CD4-positive, alpha-beta T cell treated with Interleukin-12 subunit alpha and Interleukin-12 subunit beta, for 1 hour (primary cell): ENCODE data around the gene FABP7.

Experiments used
- DNase-seq: peaks from one replicate; pipeline ENCODE4 v3.0.0-alpha.2; 2020

Gene FABP7

DNA sequence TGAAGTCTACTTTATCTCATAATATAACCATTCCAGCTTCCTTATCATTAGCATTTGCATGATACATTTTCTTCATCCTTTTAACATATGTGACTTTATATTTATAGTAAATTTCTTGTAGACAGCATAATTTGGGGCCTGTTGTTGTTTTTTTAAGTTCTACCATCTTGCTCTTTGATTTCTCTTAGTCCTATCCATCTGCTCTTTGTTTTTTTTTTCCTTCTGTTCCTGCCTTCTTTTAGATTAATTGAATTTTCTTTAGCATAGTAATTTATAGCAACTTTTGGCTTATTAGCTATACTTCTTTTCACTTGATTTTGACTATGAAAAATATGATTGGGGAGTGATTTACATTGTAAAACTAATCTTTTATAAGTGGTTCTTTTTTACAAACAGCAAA, 19.2 kb upstream of the FABP7 start:
- DNase-seq: no peak

DNA sequence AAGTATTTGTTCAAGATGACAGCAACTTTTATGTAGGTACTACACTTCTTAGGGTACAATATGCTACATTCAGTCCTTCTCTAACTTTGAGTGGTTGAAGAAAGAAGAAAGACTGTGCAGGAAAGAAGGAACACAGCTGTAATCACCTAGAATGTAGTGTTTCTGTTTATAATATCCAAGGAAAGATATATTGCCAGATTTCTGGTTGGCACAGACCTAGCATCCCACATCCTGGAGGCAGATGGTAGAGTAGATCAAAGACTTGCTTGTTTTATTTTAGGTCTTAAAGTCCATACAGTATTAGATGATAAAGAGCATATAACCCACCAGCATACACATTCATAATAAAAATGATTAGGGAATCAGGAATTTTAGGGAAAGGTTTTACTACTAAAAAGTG, 13.3 kb upstream of the FABP7 start:
- DNase-seq: no peak

DNA sequence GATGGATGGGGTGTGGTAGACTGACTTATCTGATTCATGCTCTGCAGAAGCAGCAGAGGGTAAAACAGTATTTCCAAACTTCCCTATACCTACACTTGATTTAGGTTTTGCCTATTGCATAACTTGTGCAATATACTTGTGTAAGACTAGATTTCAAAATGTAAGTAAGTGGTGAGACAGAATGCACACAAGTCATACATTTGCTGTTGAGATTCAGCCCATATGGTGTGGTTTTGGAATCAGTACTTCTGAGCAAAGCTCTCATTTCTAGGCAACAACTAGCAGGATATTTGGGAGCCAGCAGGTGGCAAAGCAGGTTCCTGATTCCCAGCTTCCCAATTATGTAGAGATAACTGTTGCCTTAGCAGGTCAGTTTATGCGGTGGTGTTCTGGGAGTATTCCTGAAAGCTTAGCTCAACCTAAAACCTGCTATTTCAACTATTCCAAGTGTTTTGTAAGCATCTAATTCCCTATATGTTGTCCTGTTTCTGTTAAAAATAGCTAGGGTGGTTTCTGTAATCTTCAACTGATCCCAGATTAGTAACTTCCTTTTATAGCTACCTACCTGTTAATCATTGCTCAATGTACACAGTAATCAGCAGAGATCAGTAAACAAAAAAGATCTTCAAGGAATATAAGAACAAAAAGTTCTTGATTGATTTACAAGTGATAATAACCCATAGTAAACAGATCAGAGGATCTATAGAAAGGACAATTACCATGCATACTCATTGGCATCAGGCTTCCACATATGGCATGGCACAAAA, 8.5 kb upstream of the FABP7 start:
- no peak for DNase-seq

DNA sequence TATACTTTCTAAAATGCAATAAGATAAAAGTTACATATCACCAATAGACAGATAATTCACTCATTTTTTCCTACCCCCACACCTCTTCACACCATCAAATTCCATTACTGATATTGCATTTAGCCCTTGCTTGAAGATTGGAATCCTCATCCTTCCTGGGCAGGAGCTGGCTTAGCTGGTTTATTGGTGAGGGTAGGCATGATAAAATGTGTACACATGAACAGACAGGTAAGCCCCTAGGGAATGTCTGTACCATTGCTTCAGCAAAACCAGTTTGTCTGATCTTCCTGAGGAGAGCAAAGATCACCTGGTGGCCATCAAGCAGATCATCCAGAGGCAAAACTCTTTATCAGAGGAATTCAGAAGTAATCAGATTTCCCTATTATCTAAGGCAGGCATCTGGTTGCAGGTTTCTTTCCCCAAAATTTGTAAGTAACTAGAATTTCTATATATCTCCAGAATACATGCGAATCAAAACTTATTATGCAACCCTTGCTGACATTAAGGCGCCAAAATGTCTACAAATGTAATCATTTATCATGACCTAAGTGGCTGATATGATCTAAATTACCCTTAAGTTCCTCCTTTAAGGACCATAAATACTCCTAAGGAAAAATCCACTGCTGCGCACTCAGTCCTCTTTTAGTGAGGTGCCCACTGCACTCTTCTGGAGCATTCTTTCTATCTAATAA, 6.6 kb upstream of the FABP7 start:
- no peak for DNase-seq

DNA sequence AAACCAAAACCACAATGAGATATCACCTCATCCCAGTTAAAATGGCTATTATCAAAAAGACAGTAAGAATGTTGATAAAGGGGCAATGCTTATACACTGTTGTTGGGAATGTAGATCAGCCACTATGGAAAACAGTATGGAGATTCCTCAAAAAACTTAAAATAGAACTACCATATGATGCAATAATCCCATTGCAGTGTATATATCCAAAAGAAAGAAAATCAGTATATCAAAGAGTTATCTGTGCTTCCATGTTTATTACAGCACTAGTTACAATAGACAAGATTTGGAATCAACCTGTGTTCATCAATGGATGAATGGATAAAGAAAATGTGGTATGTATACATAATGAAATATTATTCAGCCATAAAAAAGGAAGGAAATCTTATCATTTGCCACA, 3.5 kb upstream of the FABP7 start:
- DNase-seq: no peak

DNA sequence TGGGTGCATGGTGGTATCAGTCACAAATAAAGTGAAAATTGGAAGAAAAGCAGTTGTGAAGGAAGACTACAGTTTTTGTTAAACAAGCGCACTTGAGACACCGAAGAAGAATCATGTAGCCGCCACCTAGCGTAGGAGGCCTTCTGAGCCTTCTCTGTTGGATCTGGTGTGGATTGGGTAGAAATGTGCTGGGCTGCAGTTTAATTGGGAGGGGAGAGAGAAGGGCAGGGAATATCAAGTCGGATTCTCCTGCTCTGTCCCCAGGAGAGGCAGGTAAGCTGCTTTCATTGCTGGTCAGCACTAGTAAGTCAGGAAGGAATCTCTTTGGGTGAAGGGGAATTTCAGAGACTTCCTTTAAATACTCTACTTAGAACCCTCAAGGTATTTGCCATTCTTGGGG, 1.2 kb upstream of the FABP7 start:
- DNase-seq: no peak

DNA sequence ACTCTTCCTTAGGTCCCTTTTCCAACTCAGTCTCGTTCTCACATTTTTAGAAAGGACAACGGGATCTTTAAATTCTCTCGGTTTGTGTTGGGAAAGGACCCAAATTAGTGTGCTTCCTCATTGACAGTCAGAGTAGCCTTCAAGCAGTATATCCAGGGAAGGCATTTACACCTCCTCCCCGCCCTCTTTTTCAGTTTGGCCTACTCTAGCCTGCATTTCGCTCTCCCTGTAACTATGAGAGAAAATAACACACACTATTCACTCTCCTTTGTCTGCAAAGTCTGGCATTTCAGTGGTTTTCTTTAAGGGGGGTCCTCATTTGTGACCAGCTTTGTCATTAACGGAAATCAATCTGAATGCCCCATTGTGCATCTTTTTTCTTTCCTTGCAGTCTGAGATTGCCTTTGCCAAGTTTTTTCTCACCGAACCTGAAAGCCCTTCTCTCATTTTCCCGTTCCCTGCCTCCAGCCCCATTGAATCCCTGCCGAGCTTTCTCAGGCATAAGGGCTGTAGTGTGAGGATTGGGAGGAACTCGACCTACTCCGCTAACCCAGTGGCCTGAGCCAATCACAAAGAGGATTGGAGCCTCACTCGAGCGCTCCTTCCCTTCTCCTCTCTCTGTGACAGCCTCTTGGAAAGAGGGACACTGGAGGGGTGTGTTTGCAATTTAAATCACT, 393 bp upstream of the FABP7 start:
- DNase-seq: no peak

DNA sequence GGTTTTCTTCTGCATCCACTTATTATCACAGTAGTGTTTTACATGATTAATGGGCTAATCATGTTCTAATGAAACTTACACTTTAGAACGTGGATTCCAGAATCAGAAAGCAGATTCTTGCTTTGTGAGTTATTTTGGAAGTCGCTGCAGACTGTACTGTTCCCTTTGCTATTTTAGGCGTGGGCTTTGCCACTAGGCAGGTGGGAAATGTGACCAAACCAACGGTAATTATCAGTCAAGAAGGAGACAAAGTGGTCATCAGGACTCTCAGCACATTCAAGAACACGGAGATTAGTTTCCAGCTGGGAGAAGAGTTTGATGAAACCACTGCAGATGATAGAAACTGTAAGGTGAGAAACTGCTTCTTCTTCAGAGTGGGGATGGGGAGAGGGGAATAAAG, 598 bp downstream of the FABP7 start:
- no peak for DNase-seq

DNA sequence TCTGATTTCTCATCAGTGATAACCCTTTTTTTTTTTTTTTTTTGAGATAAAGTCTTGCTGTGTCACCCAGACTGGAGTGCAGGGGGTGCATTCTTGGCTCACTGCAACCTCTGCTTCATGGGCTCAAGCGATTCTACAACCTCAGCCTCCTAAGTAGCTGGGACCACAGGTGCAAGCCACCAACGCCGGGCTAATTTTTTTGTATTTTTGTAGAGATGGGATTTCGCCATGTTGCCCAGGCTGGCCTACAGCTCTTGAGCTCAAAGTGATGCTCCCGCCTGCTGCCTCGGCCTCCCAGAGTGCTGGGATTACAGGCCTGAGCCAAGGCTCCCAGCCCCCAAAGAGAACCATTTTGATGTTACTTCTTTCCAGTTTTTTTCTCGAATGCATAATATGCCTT, 2.2 kb downstream of the FABP7 start:
- no peak for DNase-seq

DNA sequence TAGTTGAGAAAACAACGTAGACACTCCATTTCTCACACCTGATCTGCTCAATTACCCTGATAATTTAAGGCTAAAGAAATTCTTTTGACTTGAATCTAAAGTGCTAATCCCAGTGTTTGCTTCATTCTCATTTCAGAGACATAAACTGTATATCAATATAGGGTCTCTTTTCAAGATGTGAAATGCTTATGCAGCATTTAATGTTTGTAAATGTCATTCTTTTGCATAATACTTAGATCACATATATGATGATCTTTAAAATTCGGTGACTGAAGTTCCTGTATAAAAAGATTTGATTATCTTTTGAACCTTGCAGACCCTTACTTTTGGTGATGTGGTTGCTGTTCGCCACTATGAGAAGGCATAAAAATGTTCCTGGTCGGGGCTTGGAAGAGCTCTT, 3.9 kb downstream of the FABP7 start:
- DNase-seq: no peak

DNA sequence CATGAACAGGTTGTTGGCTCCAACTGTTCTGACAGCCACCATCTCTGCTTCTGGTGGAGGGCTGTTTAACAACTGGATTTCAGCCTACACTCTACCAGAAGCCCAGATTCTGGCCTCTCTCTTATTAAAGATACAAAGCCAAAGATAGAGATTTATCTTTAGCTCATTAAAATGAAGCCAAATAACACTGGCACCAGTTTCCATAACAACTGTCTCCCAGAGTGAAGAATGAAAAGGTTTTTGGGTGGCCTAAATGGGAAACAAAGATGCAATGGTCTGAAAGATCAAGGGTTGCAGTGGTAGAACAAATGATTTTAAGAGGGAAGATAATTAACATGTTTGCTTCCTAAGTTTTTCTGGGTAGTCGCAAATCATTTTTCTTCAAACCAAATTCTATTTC, 6.4 kb downstream of the FABP7 start:
- DNase-seq: no peak

DNA sequence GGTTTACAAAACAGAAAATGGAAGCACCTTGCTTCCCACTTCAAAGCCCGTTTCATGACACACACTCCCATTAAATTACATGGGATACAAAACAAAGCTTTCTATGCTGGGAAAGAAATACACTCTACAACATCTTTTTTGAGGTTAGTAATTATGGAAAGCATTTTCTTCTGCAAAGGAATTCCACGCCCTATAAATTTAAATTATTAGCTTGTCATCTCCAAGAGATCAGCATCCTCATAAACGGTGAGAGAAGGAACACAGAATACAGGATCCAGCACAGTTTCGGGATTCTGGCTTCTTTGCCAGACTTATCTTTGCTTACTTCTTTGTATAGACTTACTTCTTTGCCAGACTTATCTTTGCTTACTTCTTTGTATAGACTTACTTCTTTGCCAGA, 8.2 kb downstream of the FABP7 start:
- no peak for DNase-seq

DNA sequence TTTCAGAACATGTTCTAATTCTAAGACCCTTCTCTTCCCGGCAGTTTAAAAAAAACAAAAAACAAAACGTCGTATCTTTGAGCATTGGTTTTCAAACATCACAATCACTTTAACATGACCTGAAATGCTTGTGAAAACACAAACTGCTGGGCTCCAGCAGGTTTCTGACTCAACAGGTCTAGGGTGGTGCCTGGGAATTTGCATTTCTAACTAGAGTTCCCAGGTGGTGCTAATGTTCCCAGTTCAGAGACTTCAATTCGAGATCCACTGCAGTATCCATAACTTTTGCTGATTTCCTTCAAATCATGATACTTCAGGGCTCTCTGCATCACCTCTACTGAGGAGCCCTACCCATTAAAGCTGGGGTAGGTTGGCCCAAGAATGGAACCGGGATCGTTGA, 8.7 kb downstream of the FABP7 start:
- DNase-seq: no peak

DNA sequence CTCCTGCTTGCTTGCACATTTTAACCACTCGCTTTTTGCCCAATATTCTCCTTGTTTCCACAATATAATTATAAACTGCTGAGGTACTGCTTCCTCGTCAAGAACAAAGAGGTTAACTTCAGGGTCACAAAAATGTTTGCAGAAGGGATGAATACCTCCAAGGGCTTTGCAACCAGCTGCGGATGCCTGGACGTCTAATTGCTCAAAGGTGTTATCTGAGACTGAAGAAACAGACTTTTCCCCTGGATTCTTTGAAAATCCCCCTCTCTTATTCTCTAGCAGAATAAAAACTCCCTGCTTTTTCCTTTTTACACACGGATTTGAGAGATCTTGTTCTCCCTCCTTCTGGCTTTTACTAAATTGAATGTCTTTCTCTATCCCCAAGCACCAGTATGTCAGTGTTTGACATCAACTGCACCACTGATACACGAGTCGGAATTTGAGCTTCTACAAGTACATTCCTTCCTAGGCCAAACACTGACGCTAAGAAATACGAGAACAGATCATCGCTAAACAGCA, 9.2 kb downstream of the FABP7 start:
- DNase-seq: no peak

DNA sequence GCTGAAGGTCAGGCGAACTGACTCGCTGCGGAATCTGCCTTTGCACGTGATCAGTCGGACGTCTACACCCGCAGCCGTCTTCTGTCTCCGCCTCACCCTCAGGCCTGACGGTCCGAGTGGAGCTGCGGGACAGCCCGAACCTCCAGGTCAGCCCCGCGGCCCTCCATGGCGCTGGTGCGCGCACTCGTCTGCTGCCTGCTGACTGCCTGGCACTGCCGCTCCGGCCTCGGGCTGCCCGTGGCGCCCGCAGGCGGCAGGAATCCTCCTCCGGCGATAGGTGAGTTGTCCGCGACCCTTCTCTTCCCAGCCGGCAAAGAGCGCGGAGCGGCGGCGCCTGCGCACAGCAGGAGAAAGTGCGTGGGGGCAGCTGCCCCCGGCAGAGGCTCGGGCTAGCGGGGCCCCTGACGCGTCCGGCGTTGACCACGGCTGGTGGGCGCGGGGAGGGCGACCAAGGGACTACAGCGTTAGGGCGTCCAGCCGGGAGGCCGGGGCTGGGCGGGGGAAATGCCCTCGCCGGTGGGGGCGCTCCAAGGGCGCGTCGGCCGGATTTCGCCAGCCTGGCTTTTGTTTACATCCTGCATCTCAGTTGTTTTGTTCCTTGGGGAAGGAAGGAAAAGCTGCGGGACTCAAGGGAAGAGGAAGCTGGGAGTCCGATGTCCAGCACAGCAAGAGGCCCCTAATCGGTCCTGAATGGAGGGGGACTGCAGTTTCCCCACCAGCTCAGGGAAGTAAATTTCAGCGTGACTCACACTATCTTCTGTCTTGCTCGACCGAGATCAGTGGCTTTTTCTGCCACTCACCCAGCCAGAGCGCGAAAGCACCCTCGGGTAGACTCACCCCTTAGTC, 9.9 kb downstream of the FABP7 start, which contains the start of gene SMPDL3A:
Gene SMPDL3A (plus strand): TSS at position 77 of the 846 bp plus-strand sequence. CDS start 89 bp downstream, at position 166.
- no peak for DNase-seq

DNA sequence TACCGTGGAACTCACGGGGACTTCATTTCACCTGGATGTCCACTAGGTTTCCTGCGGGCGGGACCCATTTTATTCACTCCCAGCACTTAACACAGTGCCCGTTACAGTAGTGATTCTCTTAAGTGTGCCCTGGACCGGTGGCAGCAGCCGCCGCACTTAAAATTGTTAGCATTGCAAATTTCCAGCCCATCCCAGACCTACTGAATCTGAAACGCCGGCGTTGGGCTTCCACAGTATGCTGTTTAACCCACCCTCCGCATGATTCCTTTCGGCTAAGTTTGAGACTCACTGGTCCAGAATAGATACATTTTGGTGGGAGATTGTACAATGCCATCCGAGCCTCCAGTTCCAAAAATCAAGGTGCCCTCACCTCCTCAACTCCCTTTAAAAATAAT, 10.5 kb downstream of the FABP7 start:
- no peak for DNase-seq

DNA sequence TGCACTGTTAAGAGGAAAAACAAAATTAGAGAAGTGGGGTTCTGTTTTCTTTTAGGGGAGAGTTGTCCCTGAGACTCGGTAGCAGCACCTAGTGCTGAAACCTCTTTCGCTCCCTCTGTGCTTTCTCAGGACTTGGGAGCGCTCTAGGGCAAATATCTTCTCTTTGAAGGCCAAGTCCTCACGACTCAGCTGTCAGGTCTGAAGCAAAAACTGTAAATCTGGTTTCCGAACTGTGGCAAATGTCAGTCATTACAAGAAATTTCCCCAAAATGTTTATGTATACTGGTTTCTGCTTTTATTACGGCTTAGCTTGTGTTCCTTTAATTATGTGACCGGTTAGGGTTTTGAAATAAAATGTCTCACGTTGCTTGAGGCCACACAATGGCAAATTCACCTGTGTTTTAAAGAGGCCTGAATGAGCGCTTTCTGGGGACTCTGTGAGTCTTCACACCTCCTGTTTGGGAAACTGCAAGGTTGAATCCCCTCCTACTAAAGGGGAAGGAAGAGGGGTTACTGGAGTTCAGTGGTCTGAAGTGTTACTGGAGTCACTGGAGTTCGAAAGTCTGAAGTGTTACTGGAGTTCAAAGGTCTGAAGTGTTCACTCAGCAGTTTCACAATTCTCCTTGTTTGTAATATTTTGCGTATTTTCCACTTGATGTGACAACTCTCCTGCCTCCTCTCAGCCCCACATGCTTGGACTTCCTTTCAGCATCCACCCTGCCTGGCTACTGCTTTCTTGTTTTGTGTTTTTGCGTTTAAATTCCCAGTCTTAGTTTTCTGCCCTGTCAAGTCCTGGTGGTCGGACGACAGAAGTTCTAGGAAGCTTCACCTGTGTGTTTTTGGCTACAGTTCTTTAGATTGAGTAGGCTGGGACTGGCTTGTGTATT, 11.2 kb downstream of the FABP7 start:
- DNase-seq: no peak

DNA sequence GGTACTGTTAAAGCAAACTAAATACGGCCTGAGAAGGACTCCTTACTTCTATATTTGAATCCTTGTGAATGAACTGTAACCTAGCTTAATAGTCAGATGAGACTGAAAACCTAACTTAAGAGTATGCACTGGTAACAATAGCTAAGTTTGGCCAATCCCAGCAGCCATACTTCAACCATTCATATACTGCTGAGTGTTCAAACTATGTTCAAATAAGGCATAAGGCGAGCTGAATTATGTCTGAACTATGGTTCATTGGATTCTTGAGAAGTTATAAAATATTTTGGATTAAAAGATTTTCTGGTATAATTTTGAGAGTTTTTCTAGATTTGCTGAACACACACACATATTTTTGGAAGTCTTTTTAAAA, 11.8 kb downstream of the FABP7 start:
- no peak for DNase-seq

DNA sequence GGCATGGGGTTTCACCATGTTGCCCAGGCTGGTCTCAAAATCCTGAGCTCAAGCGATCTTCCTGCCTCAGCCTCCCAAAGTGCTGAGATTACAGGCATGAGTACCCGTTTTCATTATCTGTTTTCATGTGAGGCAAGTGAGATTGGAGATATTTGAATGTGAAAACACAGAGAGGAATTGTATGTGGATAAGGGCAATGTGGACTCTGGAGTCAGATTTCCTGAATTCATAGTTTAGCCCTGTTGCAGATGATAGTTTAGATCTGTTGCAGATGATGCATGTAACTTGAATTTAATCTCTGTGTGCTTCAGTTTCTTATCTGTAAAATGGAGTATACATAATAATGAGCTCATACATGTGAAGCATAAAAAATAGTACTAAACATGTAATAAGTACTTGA, 13.2 kb downstream of the FABP7 start:
- DNase-seq: no peak

DNA sequence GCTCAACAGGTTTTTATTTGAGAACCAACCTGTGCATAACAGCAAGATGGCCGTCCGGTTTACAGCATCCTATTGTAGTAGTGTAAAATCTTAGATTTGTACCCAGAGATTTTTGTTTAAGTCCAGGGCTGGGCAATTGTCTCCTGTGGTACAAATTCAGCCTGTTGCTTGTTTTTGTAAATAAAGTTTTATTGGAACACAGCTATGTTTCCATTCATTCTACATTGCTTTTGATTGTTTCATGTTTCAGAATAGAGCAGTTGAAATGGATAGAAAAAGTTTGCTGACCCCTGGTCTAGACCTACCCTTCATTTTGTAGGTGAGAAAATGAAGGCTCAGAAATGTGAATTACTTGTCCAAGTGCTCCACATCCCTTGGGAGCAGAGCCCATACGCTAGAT, 18.0 kb downstream of the FABP7 start:
- no peak for DNase-seq

DNA sequence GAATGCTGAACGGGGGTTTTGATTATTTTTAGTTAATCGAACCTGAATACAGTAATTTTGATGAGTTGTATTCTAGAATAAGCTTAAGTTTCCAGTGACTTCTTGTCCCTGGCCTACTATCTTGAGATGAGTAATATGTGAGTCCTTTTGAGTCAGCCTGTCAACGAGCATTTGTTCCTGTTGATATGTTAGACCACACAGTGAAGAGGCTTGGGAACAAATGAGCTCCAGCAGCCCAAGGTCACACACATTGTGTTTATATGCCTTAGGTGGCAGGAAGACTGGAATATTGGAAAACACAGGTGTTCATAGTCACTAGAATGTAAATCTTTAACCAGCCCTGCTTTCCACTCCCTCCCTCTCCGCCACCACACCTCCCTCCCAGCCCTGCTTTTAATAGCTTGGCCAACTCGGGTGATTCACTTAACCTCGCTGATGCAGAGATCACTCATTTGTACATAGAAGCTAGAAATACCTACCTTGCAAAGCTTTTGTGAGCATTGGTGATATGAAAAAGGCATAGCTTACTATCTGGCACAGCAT, 18.7 kb downstream of the FABP7 start:
- DNase-seq: no peak
